Lower leg skin (tissue), 3 donors: Measurements from ENCODE around the gene POMC.

Source experiments
- POLR2A ChIP-seq, 2 donors: fragments of 450-650 bp; IDR thresholded peaks; one replicate each; pipeline ENCODE4 v1.6.1; 2016 to 2017; ENCODE audit warnings: antibody characterized with exemption in 2 of 2, mild to moderate bottlenecking in 1 of 2, moderate library complexity in 1 of 2
- TF ChIP-seq, protein P1 (sequence below), 3 donors: fragments of 450-650 bp; IDR thresholded peaks; one replicate each; pipeline ENCODE4 v1.5.1; 2016; ENCODE audit warnings: antibody characterized with exemption in 3 of 3, mild to moderate bottlenecking in 3 of 3, moderate library complexity in 2 of 3

DNA sequence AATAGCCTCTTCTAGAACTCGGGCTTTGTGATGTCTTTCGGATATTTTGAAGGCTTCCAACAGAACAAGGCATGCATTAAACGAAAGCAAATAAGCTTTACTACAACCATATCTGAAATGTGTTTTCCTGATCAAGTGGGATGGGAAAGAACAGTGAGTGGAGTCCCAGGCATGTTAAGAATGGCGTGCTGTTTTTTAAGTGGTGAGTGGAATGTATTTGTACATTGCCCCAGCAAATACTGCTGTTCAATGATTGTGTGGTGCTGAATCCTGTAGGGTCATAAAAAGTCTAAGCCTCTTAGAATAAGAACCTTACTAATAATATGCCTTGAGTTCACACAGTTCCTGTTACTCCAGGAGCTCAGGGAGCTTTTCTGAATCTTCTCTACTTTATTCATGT, 52.5 kb downstream of the POMC start:
- TF ChIP-seq, protein P1, sequence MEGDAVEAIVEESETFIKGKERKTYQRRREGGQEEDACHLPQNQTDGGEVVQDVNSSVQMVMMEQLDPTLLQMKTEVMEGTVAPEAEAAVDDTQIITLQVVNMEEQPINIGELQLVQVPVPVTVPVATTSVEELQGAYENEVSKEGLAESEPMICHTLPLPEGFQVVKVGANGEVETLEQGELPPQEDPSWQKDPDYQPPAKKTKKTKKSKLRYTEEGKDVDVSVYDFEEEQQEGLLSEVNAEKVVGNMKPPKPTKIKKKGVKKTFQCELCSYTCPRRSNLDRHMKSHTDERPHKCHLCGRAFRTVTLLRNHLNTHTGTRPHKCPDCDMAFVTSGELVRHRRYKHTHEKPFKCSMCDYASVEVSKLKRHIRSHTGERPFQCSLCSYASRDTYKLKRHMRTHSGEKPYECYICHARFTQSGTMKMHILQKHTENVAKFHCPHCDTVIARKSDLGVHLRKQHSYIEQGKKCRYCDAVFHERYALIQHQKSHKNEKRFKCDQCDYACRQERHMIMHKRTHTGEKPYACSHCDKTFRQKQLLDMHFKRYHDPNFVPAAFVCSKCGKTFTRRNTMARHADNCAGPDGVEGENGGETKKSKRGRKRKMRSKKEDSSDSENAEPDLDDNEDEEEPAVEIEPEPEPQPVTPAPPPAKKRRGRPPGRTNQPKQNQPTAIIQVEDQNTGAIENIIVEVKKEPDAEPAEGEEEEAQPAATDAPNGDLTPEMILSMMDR (IDR thresholded peaks at IDR 0.05), result no peak
- no peak for TF ChIP-seq POLR2A (IDR thresholded peaks at IDR 0.05)
